Liver (tissue), 9 donors: ENCODE measurements around the gene TMEM182. TPM values are rescaled to one million over a fixed set of nuclear protein-coding genes. Genes with fewer than 3 reads are reported as not detected.

Experiments
- DNase-seq: peaks from one replicate; pipeline ENCODE4 v3.0.0-alpha.2; 2017; ENCODE audit warnings: low spot score
- H3K27ac ChIP-seq, 2 donors: one replicate each; pipeline ENCODE4 v1.7.0; 2013; ENCODE audit warnings: inconsistent platforms in 2 of 2, low read length in 2 of 2, control low read depth in 1 of 2, low read depth in 1 of 2, mild to moderate bottlenecking in 1 of 2
- H3K27me3 ChIP-seq, 4 donors: one replicate each; pipeline versions ENCODE4 v1.6.1 to v1.7.0; 2013; ENCODE audit warnings: low read length in 3 of 4, inconsistent platforms in 1 of 4, mild to moderate bottlenecking in 1 of 4, moderate library complexity in 1 of 4; ENCODE audit not compliant: control insufficient read depth in 4 of 4, insufficient read depth in 4 of 4
- H3K36me3 ChIP-seq, 4 donors: one replicate each; pipeline versions ENCODE4 v1.6.1 to v1.7.0; 2013; ENCODE audit warnings: low read length in 3 of 4, mild to moderate bottlenecking in 3 of 4, low read depth in 1 of 4, moderate library complexity in 1 of 4; ENCODE audit not compliant: control insufficient read depth in 4 of 4, insufficient read depth in 3 of 4
- H3K4me1 ChIP-seq, 4 donors: one replicate each; pipeline versions ENCODE4 v1.6.1 to v1.7.0; 2013; ENCODE audit warnings: low read length in 3 of 4, mild to moderate bottlenecking in 3 of 4, moderate library complexity in 1 of 4; ENCODE audit not compliant: control insufficient read depth in 4 of 4, insufficient read depth in 4 of 4
- H3K4me3 ChIP-seq, 3 donors: one replicate each; pipeline versions ENCODE4 v1.6.1 to v1.7.0; 2013; ENCODE audit warnings: low read length in 3 of 3, control low read depth in 1 of 3, low read depth in 1 of 3, mild to moderate bottlenecking in 1 of 3
- H3K9ac ChIP-seq, 2 donors: one replicate each; pipeline ENCODE4 v1.7.0; 2013; ENCODE audit warnings: low read length in 2 of 2, mild to moderate bottlenecking in 2 of 2, moderate library complexity in 2 of 2, control low read depth in 1 of 2, low read depth in 1 of 2
- H3K9me3 ChIP-seq, 4 donors: one replicate each; pipeline versions ENCODE4 v1.6.1 to v1.7.0; 2013; ENCODE audit warnings: low read length in 3 of 4; ENCODE audit not compliant: control insufficient read depth in 4 of 4
- EGR1 ChIP-seq, 2 donors: IDR thresholded peaks; 2 replicates each; pipeline ENCODE4 v1.6.1; 2016 to 2018; ENCODE audit warnings: antibody characterized with exemption in 2 of 2, low read depth in 2 of 2
- FOXA1 ChIP-seq: IDR thresholded peaks from 2 replicates; pipeline ENCODE4 v1.6.1; 2016; ENCODE audit warnings: antibody characterized with exemption
- FOXA2 ChIP-seq: IDR thresholded peaks from 2 replicates; pipeline ENCODE4 v1.6.1; 2016; ENCODE audit warnings: antibody characterized with exemption
- HNF4A ChIP-seq, 2 donors: conservative IDR thresholded peaks; 2 replicates each; pipeline ENCODE4 v1.6.1; 2016; ENCODE audit warnings: antibody characterized with exemption in 2 of 2, mild to moderate bottlenecking in 2 of 2
- HNF4G ChIP-seq: IDR thresholded peaks from 2 replicates; pipeline ENCODE4 v1.6.1; 2016; ENCODE audit warnings: antibody characterized with exemption
- JUND ChIP-seq, 2 donors: IDR thresholded peaks; 2 replicates each; pipeline ENCODE4 v1.6.1; 2016; ENCODE audit warnings: antibody characterized with exemption in 2 of 2
- NR2F2 ChIP-seq: IDR thresholded peaks from 2 replicates; pipeline ENCODE4 v1.6.1; 2016; ENCODE audit warnings: antibody characterized with exemption
- RAD21 ChIP-seq, 2 donors: IDR thresholded peaks; 2 replicates each; pipeline ENCODE4 v1.6.1; 2016; ENCODE audit warnings: antibody characterized with exemption in 2 of 2, mild to moderate bottlenecking in 2 of 2
- RXRA ChIP-seq, 2 donors: IDR thresholded peaks; 2 replicates each; pipeline ENCODE4 v1.6.1; 2017 to 2018; ENCODE audit warnings: antibody characterized with exemption in 2 of 2, mild to moderate bottlenecking in 1 of 2
- SP1 ChIP-seq: IDR thresholded peaks from 2 replicates; pipeline ENCODE4 v1.6.1; 2018; ENCODE audit warnings: antibody characterized with exemption, mild to moderate bottlenecking
- TAF1 ChIP-seq: conservative IDR thresholded peaks from 2 replicates; pipeline ENCODE4 v1.6.1; 2016; ENCODE audit warnings: antibody characterized with exemption, mild to moderate bottlenecking
- YY1 ChIP-seq: IDR thresholded peaks from 2 replicates; pipeline ENCODE4 v1.6.1; 2016; ENCODE audit warnings: antibody characterized with exemption, mild to moderate bottlenecking
- WGBS: extraction: QIAGEN DNeasy Blood & Tissue Kit; methylation state at CpG from one replicate; pipeline ENCODE4 v1.1.7; 2013; 5-methylcytosine and 5-hydroxymethylcytosine counted together
- polyA plus RNA-seq, 2 donors: library from polyadenylated mRNA; stranded (reverse) in 1 of 2; unstranded in 1 of 2; fragments of 200-250 nt in 1 of 2; fragments of >200 nt in 1 of 2; fragmentation: Nextera tagmentation in 1 of 2; extraction: Ambion mirVana in 1 of 2; gene quantifications; one replicate each; pipeline versions ENCODE4 v1.2.1 to v1.2.3, GENCODE V29; 2013 to 2015
- total RNA-seq, 2 donors: library from RNA; depleted of rRNA; stranded (reverse); fragments of >200 nt; gene quantifications; one replicate each; pipeline ENCODE4 v1.2.3, GENCODE V29; 2014
- TF ChIP-seq, protein P1 (sequence below): IDR thresholded peaks from 2 replicates; pipeline ENCODE4 v1.6.1; 2016; ENCODE audit warnings: antibody characterized with exemption
- TF ChIP-seq, protein P2 (sequence below): fragments of 150-350 bp; IDR thresholded peaks from 2 replicates; pipeline ENCODE4 v1.5.1; 2017; ENCODE audit warnings: improper control_type of control experiment, low read depth, low read length; ENCODE audit not compliant: missing input control
- TF ChIP-seq, protein P3 (sequence below): IDR thresholded peaks from 2 replicates; pipeline ENCODE4 v1.6.1; 2016; ENCODE audit warnings: antibody characterized with exemption
- TF ChIP-seq, protein P4 (sequence below): IDR thresholded peaks from 2 replicates; pipeline ENCODE4 v1.6.1; 2016; ENCODE audit warnings: antibody characterized with exemption
- TF ChIP-seq, protein P5 (sequence below): IDR thresholded peaks from 2 replicates; pipeline ENCODE4 v1.6.1; 2016; ENCODE audit warnings: antibody characterized with exemption, mild to moderate bottlenecking
- donor health status: healthy.
- donor health status: healthy.
- donor health status: healthy.
- donor health status: healthy.
- donor health status: healthy.

The TMEM182 gene
- total and polyA plus RNA-seq, 4 donors, result 2.8 to 12.5 (median 5.1) TPM

DNA sequence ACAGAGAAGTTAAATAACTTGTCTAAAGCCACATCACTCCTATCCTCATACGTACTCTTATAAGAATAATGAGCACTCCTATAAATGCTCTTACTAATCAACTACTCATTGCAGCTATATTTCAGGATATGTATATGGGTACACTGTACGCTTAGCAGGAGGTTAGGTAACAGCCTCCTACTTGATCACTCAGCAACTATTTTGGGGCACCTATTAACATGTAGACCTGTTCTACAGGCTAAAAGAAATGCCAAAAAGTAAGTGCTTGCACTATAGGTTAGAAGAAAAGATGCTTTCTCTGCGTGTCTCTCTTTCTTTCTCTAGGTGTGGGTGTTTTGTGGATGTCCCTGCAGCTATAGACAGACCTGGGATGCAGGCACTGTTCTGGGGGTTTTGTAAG, 83.1 kb downstream of the TMEM182 start:
- WGBS, result 93% methylated on average over 3 of the region's 3 CpGs
- TF ChIP-seq RAD21 (IDR thresholded peaks at IDR 0.05), result no peak
- DNase-seq, result no peak

DNA sequence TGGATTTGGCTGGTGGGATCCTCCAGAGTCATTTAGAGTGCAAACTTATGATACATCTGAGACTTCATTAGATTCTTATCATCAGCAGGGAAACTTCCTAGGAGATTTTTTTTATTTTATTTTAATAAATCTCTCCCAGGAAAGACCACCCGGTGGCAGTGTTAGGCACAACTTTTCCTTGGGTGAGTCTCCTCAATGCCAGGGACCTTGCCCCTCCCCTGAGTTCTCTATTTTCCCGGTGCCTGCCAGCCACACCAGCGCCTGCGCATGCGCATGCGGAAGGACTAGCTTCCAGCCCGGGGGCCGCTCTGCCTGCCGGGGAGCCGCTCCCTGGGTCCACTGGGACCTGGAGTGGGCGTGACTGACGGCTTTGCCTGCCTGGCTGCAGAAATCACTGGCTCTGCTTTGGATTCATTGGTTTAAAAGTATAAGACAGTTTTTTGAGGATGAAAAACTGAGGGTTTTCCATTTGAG, 86.6 kb downstream of the TMEM182 start:
- Histone ChIP-seq H3K9ac (no peak overlapping the region), H3K4me1 (no peaks in the 10 kb centered on the region), H3K9me3 (no peaks in the 10 kb centered on the region), H3K4me3 (no peak overlapping the region), H3K27me3 (peaks cover 0 to 6% (median 0%) of the 10 kb centered on the region in 4 donors), H3K27ac (no peak overlapping the region), H3K36me3 (no peaks in the 10 kb centered on the region)
- 6% methylated on average over 12 of the region's 12 CpGs for WGBS
- DNase-seq, result peak; percentile 64
- TF ChIP-seq, protein P1, sequence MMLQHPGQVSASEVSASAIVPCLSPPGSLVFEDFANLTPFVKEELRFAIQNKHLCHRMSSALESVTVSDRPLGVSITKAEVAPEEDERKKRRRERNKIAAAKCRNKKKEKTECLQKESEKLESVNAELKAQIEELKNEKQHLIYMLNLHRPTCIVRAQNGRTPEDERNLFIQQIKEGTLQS, result no peak
- TF ChIP-seq, protein P2, sequence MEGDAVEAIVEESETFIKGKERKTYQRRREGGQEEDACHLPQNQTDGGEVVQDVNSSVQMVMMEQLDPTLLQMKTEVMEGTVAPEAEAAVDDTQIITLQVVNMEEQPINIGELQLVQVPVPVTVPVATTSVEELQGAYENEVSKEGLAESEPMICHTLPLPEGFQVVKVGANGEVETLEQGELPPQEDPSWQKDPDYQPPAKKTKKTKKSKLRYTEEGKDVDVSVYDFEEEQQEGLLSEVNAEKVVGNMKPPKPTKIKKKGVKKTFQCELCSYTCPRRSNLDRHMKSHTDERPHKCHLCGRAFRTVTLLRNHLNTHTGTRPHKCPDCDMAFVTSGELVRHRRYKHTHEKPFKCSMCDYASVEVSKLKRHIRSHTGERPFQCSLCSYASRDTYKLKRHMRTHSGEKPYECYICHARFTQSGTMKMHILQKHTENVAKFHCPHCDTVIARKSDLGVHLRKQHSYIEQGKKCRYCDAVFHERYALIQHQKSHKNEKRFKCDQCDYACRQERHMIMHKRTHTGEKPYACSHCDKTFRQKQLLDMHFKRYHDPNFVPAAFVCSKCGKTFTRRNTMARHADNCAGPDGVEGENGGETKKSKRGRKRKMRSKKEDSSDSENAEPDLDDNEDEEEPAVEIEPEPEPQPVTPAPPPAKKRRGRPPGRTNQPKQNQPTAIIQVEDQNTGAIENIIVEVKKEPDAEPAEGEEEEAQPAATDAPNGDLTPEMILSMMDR, result no peak
- TF ChIP-seq FOXA1, result no peak
- TF ChIP-seq FOXA2, result no peak
- TF ChIP-seq, protein P3, sequence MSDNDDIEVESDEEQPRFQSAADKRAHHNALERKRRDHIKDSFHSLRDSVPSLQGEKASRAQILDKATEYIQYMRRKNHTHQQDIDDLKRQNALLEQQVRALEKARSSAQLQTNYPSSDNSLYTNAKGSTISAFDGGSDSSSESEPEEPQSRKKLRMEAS, result no peak
- TF ChIP-seq HNF4G, result no peak
- no peak for TF ChIP-seq SP1
- no peak for TF ChIP-seq TAF1
- TF ChIP-seq, protein P4, sequence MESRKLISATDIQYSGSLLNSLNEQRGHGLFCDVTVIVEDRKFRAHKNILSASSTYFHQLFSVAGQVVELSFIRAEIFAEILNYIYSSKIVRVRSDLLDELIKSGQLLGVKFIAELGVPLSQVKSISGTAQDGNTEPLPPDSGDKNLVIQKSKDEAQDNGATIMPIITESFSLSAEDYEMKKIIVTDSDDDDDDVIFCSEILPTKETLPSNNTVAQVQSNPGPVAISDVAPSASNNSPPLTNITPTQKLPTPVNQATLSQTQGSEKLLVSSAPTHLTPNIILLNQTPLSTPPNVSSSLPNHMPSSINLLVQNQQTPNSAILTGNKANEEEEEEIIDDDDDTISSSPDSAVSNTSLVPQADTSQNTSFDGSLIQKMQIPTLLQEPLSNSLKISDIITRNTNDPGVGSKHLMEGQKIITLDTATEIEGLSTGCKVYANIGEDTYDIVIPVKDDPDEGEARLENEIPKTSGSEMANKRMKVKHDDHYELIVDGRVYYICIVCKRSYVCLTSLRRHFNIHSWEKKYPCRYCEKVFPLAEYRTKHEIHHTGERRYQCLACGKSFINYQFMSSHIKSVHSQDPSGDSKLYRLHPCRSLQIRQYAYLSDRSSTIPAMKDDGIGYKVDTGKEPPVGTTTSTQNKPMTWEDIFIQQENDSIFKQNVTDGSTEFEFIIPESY, result no peak
- TF ChIP-seq JUND (IDR thresholded peaks at IDR 0.05), result no peak
- no peak for TF ChIP-seq YY1
- TF ChIP-seq NR2F2, result no peak
- TF ChIP-seq EGR1 (IDR thresholded peaks at IDR 0.05; ENCODE audit: low read depth in 2 of 2), result no peak

More for the DNA sequence above, 83.1 kb downstream of the TMEM182 start:
- Histone ChIP-seq H3K27me3 (peaks cover 0 to 6% (median 0%) of the 10 kb centered on the region in 4 donors), H3K27ac (no peak overlapping the region), H3K9ac (no peak overlapping the region), H3K4me3 (no peak overlapping the region), H3K36me3 (no peaks in the 10 kb centered on the region), H3K4me1 (no peaks in the 10 kb centered on the region), H3K9me3 (no peaks in the 10 kb centered on the region)

DNA sequence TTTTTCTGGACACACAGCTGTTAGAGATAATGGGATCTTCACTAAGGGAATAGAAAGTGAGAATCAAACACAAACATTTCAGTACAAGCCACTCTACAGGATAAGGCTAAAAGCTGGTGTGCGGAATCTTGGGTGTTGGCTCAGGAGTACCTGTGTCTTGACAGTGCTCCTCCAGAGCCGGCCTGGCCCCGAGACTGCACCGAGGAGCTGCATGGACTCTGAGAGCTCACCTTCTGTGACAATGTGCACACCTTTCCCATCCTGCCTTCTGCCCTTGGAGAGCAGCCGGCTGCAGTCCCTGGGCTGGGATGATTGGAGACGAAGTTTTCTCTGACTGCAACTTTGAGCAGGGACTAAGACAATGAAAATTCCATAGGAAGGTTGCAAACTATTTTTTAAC, 89.1 kb downstream of the TMEM182 start:
- H3K36me3 ChIP-seq, result no peaks in the 10 kb centered on the region
- no peak overlapping the region for H3K9ac ChIP-seq
- H3K27me3 ChIP-seq, result peaks cover 0 to 6% (median 0%) of the 10 kb centered on the region in 4 donors
- H3K9me3 ChIP-seq, result no peaks in the 10 kb centered on the region
- no peak for TF ChIP-seq HNF4A (conservative IDR thresholded peaks at IDR 0.05)
- no peak for TF ChIP-seq YY1
- TF ChIP-seq, protein P5, sequence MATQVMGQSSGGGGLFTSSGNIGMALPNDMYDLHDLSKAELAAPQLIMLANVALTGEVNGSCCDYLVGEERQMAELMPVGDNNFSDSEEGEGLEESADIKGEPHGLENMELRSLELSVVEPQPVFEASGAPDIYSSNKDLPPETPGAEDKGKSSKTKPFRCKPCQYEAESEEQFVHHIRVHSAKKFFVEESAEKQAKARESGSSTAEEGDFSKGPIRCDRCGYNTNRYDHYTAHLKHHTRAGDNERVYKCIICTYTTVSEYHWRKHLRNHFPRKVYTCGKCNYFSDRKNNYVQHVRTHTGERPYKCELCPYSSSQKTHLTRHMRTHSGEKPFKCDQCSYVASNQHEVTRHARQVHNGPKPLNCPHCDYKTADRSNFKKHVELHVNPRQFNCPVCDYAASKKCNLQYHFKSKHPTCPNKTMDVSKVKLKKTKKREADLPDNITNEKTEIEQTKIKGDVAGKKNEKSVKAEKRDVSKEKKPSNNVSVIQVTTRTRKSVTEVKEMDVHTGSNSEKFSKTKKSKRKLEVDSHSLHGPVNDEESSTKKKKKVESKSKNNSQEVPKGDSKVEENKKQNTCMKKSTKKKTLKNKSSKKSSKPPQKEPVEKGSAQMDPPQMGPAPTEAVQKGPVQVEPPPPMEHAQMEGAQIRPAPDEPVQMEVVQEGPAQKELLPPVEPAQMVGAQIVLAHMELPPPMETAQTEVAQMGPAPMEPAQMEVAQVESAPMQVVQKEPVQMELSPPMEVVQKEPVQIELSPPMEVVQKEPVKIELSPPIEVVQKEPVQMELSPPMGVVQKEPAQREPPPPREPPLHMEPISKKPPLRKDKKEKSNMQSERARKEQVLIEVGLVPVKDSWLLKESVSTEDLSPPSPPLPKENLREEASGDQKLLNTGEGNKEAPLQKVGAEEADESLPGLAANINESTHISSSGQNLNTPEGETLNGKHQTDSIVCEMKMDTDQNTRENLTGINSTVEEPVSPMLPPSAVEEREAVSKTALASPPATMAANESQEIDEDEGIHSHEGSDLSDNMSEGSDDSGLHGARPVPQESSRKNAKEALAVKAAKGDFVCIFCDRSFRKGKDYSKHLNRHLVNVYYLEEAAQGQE, result no peak
- no peak for TF ChIP-seq RXRA (IDR thresholded peaks at IDR 0.05)
- no peak for TF ChIP-seq RAD21 (IDR thresholded peaks at IDR 0.05)
- TF ChIP-seq EGR1 (IDR thresholded peaks at IDR 0.05; ENCODE audit: low read depth in 2 of 2), result no peak
- TF ChIP-seq NR2F2, result no peak
- no peak for TF ChIP-seq FOXA2
- no peak overlapping the region for H3K27ac ChIP-seq
- WGBS, result 77% methylated on average over 6 of the region's 6 CpGs
- no peaks in the 10 kb centered on the region for H3K4me1 ChIP-seq
- no peak overlapping the region for H3K4me3 ChIP-seq
- no peak for DNase-seq
